ENCODE data around the gene LRRC3. TPM values are rescaled to one million over a fixed set of nuclear protein-coding genes. Genes with fewer than 3 reads are reported as not detected.

The LRRC3 gene
- total and polyA plus RNA-seq, 2 of the 4 experiments (the other 2 are of a cell fraction), result under 0.01 to 0.38 TPM

GRCh38 chr21:44455524-44456213 lies 359 bp downstream of the LRRC3 start:
- Histone ChIP-seq H2AK9ac (replicated peaks; ENCODE audit: low read depth, low read length, poor library complexity) (no peak overlapping the region), H4K91ac (ENCODE audit: insufficient read depth, low read depth, low read length) (no peak overlapping the region), H2BK20ac (ENCODE audit: low read depth, low read length) (no peak overlapping the region), H2BK5ac (ENCODE audit: low read depth, low read length, poor library complexity, severe bottlenecking) (no peak overlapping the region), H4K8ac (ENCODE audit: low read depth in 2 of 2, low read length in 2 of 2) (no peak overlapping the region), H2AFZ (replicated peaks; ENCODE audit: low read length, poor library complexity) (peak overlapping the region; percentile 58), H3K27me3 (ENCODE audit: control insufficient read depth, insufficient read depth, low read length) (peaks cover 5% of the 10 kb centered on the region; the same call in 1 of the 2 replicates), H3K18ac (ENCODE audit: low read depth, low read length) (no peak overlapping the region), H3K9me3 (ENCODE audit: control insufficient read depth, insufficient read depth, low read length) (no peaks in the 10 kb centered on the region), H3K9me1 (ENCODE audit: insufficient read depth, low read length) (no peaks in the 10 kb centered on the region), H2AK5ac (ENCODE audit: low read depth, low read length) (no peak overlapping the region), H3K23ac (ENCODE audit: low read depth, low read length) (no peak overlapping the region), H3K4ac (ENCODE audit: low read depth, low read length) (no peak overlapping the region), H3K56ac (ENCODE audit: extremely low read depth, insufficient read depth, low read length) (no peak overlapping the region), H3K27ac (ENCODE audit: insufficient read depth, low read length) (no peak overlapping the region), H2BK120ac (ENCODE audit: low read depth, low read length) (no peak overlapping the region), H4K5ac (ENCODE audit: low read depth, low read length) (no peak overlapping the region), H4K20me1 (ENCODE audit: insufficient read depth, low read length) (no peaks in the 10 kb centered on the region), H3K79me1 (ENCODE audit: low read depth in 1 of 2, low read length in 2 of 2) (no peaks in the 10 kb centered on the region), H3K4me3 (ENCODE audit: insufficient read depth, low read depth, low read length) (peak overlapping the region; percentile 22), H3K14ac (replicated peaks; ENCODE audit: low read depth, low read length) (no peak overlapping the region), H3K36me3 (ENCODE audit: control insufficient read depth, insufficient read depth, low read length) (no peaks in the 10 kb centered on the region), H3K4me1 (ENCODE audit: control insufficient read depth, insufficient read depth, low read length) (no peaks in the 10 kb centered on the region), H2BK15ac (ENCODE audit: low read depth, low read length) (no peak overlapping the region), H3K4me2 (ENCODE audit: low read depth, low read length) (no peak overlapping the region; the same call in 1 of the 2 replicates), H3K9ac (ENCODE audit: low read depth, low read length) (no peak overlapping the region)
- no TSS peak for BruUV-seq (replicated peaks)
- dilution Hi-C loops (cut with HindIII; ENCODE audit: low sequenced_read_pairs, unreplicated experiment), result no loop called here
- TF ChIP-seq MXI1 (IDR thresholded peaks at IDR 0.05; ENCODE audit: borderline replicate concordance, low read depth, low read length) (no peak), NFE2L2 (IDR thresholded peaks at IDR 0.05; ENCODE audit: low read depth, low read length) (no peak), MAZ (IDR thresholded peaks at IDR 0.05; ENCODE audit: borderline replicate concordance, low read depth, low read length) (no peak), CEBPB (IDR thresholded peaks at IDR 0.05; ENCODE audit: low read depth, low read length) (no peak), FOS (IDR thresholded peaks at IDR 0.05; ENCODE audit: low read depth, low read length) (no peak), RCOR1 (IDR thresholded peaks at IDR 0.05; ENCODE audit: insufficient replicate concordance, low read length) (no peak), RFX5 (IDR thresholded peaks at IDR 0.05; ENCODE audit: low read depth, low read length) (no peak), POLR2A (IDR thresholded peaks at IDR 0.05; ENCODE audit: low read depth, low read length) (no peak), SMC3 (IDR thresholded peaks at IDR 0.05; ENCODE audit: low read depth, low read length) (no peak)
- intact Hi-C loops (cut with micrococcal nuclease), result no loop called here
- POLR2A ChIA-PET (ENCODE audit: unreplicated experiment), result no interaction called here
- ATAC-seq (ENCODE audit: low read depth), result peak; percentile 40; the same call in 1 of the 2 replicates
- in situ Hi-C loops (cut with MboI; ENCODE audit: low sequenced_read_pairs), result no loop called here
- no peak for DNase-seq
- CTCF ChIA-PET, result no interaction called here
- 7% methylated on average over 18 of the region's 72 CpGs; no CpG with 5 or more reads in 1 of the 2 experiments for WGBS, 2 experiments (ENCODE audit: extremely low coverage in 2 of 2, insufficient read length in 1 of 2)

Measured in IMR-90 (cell line).